ENCODE data around the gene FUT6. TPM values are rescaled to one million over a fixed set of nuclear protein-coding genes. Genes with fewer than 3 reads are reported as not detected.
"Not testable (repeated sequence)": the region's sequence is repeated elsewhere in the genome, so short reads cannot be mapped to it uniquely, and the experiment has no call there.

Gene FUT6
- total RNA-seq, 1 donor from 2014 or later, result 4.7 TPM

GRCh38 chr19:5857203-5858081 lies 17.9 kb upstream of the FUT6 start:
- no peak for DNase-seq (ENCODE audit: low spot score)

- DNase-seq (ENCODE audit: low spot score), result not testable (repeated sequence)
Observed at GRCh38 chr19:5855151-5855550, 15.6 kb upstream of the FUT6 start.

GRCh38 chr19:5854121-5854520 lies 14.6 kb upstream of the FUT6 start:
- not testable (repeated sequence) for DNase-seq (ENCODE audit: low spot score)

- DNase-seq (ENCODE audit: low spot score), result peak; percentile 63
Observed at GRCh38 chr19:5851302-5851701, 11.8 kb upstream of the FUT6 start, which contains the start of gene FUT3. FUT3 (minus strand) TSS chr19:5851449.

- peak; percentile 60 for DNase-seq (ENCODE audit: low spot score)
Observed at GRCh38 chr19:5850743-5851293, 11.3 kb upstream of the FUT6 start.

GRCh38 chr19:5850189-5850588 lies 10.7 kb upstream of the FUT6 start:
- no peak for DNase-seq (ENCODE audit: low spot score)

- DNase-seq (ENCODE audit: low spot score), result not testable (repeated sequence)
Observed at GRCh38 chr19:5848621-5849020, 9.1 kb upstream of the FUT6 start.

GRCh38 chr19:5847846-5848245 lies 8.3 kb upstream of the FUT6 start:
- DNase-seq (ENCODE audit: low spot score), result not testable (repeated sequence)

- DNase-seq (ENCODE audit: low spot score), result no peak
Observed at GRCh38 chr19:5844456-5845433, 5.2 kb upstream of the FUT6 start.

GRCh38 chr19:5843295-5843927 lies 3.9 kb upstream of the FUT6 start:
- DNase-seq (ENCODE audit: low spot score), result no peak

GRCh38 chr19:5841735-5842111 lies 2.2 kb upstream of the FUT6 start:
- DNase-seq (ENCODE audit: low spot score), result not testable (repeated sequence)

GRCh38 chr19:5838353-5839064 lies 993 bp downstream of the FUT6 start:
- no peak for DNase-seq (ENCODE audit: low spot score)

GRCh38 chr19:5837761-5838352 lies 1.6 kb downstream of the FUT6 start:
- no peak for DNase-seq (ENCODE audit: low spot score)

- DNase-seq (ENCODE audit: low spot score), result no peak
Observed at GRCh38 chr19:5832527-5833216, 6.8 kb downstream of the FUT6 start.

- DNase-seq (ENCODE audit: low spot score), result no peak
Observed at GRCh38 chr19:5832061-5832460, 7.4 kb downstream of the FUT6 start.

- DNase-seq (ENCODE audit: low spot score), result no peak
Observed at GRCh38 chr19:5831159-5831558, 8.3 kb downstream of the FUT6 start.

GRCh38 chr19:5829567-5830310 lies 9.8 kb downstream of the FUT6 start:
- no peak for DNase-seq (ENCODE audit: low spot score)

- peak; percentile 68 for DNase-seq (ENCODE audit: low spot score)
Observed at GRCh38 chr19:5828661-5829566, 10.6 kb downstream of the FUT6 start.

Data from ureter (tissue), 1 donor.